HL-60 (cell line): ENCODE data around the gene SLAMF7.

ENCODE experiments used
- CTCF ChIP-seq: IDR thresholded peaks from one replicate; pipeline ENCODE4 v1.5.1; 2011; ENCODE audit warnings: low read length, control low read depth, inconsistent platforms; ENCODE audit not compliant: insufficient read depth
- REST ChIP-seq: IDR thresholded peaks from 2 replicates; pipeline ENCODE4 v1.6.1; 2012; ENCODE audit warnings: low read depth; ENCODE audit not compliant: insufficient replicate concordance

- no peak for TF ChIP-seq CTCF
- TF ChIP-seq REST = no peak
These were observed 14.5 kb downstream of the SLAMF7 start for GRCh38 chr1:160753594-160753993.
